ENCODE measurements around the gene MBD6. TPM values are rescaled to one million over a fixed set of nuclear protein-coding genes. Genes with fewer than 3 reads are reported as not detected.

MBD6 gene
- total RNA-seq, 1 experiment from 2014 or later = 66.8 TPM

- Histone ChIP-seq H3K56ac (ENCODE audit: insufficient read length, low read depth, low read length) (no peak overlapping the region), H3K9ac (ENCODE audit: extremely low read depth, insufficient read length, low read length) (no peak overlapping the region), H3K79me1 (ENCODE audit: insufficient read depth, low read depth, low read length, poor library complexity, severe bottlenecking) (no peaks in the 10 kb centered on the region), H3T11ph (ENCODE audit: low read length) (no peak overlapping the region), H2AFZ (ENCODE audit: low read length) (no peak overlapping the region), H2AK5ac (ENCODE audit: insufficient read length, low read length) (no peak overlapping the region), H3K4me2 (ENCODE audit: insufficient read depth, insufficient read length, low read length) (no peak overlapping the region), H3K4ac (ENCODE audit: low read depth, low read length) (no peak overlapping the region), H2BK120ac (ENCODE audit: low read depth, low read length, poor library complexity, severe bottlenecking) (no peak overlapping the region), H3K23ac (ENCODE audit: insufficient read length, low read depth, low read length) (no peak overlapping the region), H3K18ac (ENCODE audit: insufficient read length, low read depth, low read length) (no peak overlapping the region), H3K4me1 (ENCODE audit: insufficient read depth, low read length) (no peaks in the 10 kb centered on the region), H2BK12ac (ENCODE audit: insufficient read length, low read depth, low read length) (no peak overlapping the region), H3K27me3 (ENCODE audit: insufficient read depth, low read length) (no peaks in the 10 kb centered on the region), H2BK15ac (ENCODE audit: low read depth, low read length) (no peak overlapping the region), H4K8ac (replicated peaks; ENCODE audit: insufficient read length, low read depth, low read length) (no peak overlapping the region), H3K23me2 (ENCODE audit: insufficient read length, low read depth, low read length, poor library complexity, severe bottlenecking) (no peaks in the 10 kb centered on the region), H4K5ac (ENCODE audit: insufficient read length, low read depth, low read length) (no peak overlapping the region), H4K91ac (ENCODE audit: insufficient read length, low read depth, low read length) (no peak overlapping the region), H3K9me3 (ENCODE audit: control insufficient read depth, low read depth, low read length) (no peaks in the 10 kb centered on the region), H4K20me1 (ENCODE audit: control insufficient read depth, insufficient read depth, insufficient read length) (no peaks in the 10 kb centered on the region), H2BK5ac (ENCODE audit: insufficient read length, low read length) (no peak overlapping the region), H3K79me2 (ENCODE audit: insufficient read depth, low read length) (0 out of 2 replicates have a peak, but pooled peaks cover 2% of the 10 kb centered on the region), H2BK20ac (ENCODE audit: low read depth, low read length, poor library complexity, severe bottlenecking) (no peak overlapping the region), H3K27ac (ENCODE audit: insufficient read length, low read depth, low read length) (no peak overlapping the region), H3K14ac (ENCODE audit: insufficient read depth, low read length) (no peak overlapping the region)
- H3K4me3 Mint-ChIP-seq = no peak overlapping the region
- peaks cover 50 to 86% (median 75%) of the 10 kb centered on the region in 3 experiments; a peak in 6 of 7 replicates for H3K36me3 Mint-ChIP-seq (ENCODE audit: insufficient read depth in 1 of 3, low read depth in 3 of 3)
- H3K27me3 Mint-ChIP-seq (ENCODE audit: low read depth) = no peaks in the 10 kb centered on the region
- no peak overlapping the region for H3K27ac Mint-ChIP-seq
- DNase-seq = no peak
- no peak for TF ChIP-seq CTCF (conservative IDR thresholded peaks at IDR 0.05)
- H3K9me3 Mint-ChIP-seq = no peaks in the 10 kb centered on the region
- H3K4me1 Mint-ChIP-seq = no peaks in the 10 kb centered on the region
- WGBS (ENCODE audit: extremely low coverage, insufficient read length, low lambda C conversion rate) = no CpG with 5 or more reads among the region's 9 CpGs
Observed at GRCh38 chr12:57576613-57577160, 54.1 kb downstream of the MBD6 start.

Measured in H9 (cell line).